ENCODE measurements around the gene SCUBE1.
A peak's percentile ranks its signal among the peaks of the same experiment; 100 is the strongest.

DNA sequence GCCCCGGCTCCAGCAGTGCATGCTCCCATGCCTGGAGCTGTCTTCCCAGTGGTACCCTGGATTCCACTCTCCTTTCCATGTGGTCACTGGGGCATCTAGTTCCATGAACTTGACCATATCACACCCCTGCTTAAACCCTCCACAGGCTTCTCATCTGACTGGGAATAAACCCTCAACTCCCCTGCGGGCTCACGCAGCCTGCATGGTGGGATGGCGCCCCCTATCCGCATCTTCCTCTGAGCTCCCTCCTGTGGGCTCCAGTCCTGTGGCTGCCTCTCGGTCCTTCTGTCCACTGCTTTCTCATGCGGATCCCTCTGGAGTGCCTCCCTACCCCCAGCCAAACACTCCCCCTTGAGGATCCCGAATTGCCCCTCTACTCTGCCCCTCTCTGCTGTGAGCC lies 114.8 kb downstream of the SCUBE1 start:
- TF ChIP-seq, protein P1, sequence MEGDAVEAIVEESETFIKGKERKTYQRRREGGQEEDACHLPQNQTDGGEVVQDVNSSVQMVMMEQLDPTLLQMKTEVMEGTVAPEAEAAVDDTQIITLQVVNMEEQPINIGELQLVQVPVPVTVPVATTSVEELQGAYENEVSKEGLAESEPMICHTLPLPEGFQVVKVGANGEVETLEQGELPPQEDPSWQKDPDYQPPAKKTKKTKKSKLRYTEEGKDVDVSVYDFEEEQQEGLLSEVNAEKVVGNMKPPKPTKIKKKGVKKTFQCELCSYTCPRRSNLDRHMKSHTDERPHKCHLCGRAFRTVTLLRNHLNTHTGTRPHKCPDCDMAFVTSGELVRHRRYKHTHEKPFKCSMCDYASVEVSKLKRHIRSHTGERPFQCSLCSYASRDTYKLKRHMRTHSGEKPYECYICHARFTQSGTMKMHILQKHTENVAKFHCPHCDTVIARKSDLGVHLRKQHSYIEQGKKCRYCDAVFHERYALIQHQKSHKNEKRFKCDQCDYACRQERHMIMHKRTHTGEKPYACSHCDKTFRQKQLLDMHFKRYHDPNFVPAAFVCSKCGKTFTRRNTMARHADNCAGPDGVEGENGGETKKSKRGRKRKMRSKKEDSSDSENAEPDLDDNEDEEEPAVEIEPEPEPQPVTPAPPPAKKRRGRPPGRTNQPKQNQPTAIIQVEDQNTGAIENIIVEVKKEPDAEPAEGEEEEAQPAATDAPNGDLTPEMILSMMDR (conservative IDR thresholded peaks at IDR 0.05), result peak; percentile 67
- TF ChIP-seq EZH2 (IDR thresholded peaks at IDR 0.05; ENCODE audit: low read depth), result no peak

All from PC-9 (cell line).